GM21786 (cell line): ENCODE data around the gene BLTP1.
"Not testable (repeated sequence)": the region's sequence is repeated elsewhere in the genome, so short reads cannot be mapped to it uniquely, and the experiment has no call there.

Experiments
- ATAC-seq: cut with Tn5 transposase; IDR thresholded peaks from one replicate; pipeline ENCODE4 v1.9.1; 2021; ENCODE audit not compliant: unreplicated experiment

Gene BLTP1, protein sequence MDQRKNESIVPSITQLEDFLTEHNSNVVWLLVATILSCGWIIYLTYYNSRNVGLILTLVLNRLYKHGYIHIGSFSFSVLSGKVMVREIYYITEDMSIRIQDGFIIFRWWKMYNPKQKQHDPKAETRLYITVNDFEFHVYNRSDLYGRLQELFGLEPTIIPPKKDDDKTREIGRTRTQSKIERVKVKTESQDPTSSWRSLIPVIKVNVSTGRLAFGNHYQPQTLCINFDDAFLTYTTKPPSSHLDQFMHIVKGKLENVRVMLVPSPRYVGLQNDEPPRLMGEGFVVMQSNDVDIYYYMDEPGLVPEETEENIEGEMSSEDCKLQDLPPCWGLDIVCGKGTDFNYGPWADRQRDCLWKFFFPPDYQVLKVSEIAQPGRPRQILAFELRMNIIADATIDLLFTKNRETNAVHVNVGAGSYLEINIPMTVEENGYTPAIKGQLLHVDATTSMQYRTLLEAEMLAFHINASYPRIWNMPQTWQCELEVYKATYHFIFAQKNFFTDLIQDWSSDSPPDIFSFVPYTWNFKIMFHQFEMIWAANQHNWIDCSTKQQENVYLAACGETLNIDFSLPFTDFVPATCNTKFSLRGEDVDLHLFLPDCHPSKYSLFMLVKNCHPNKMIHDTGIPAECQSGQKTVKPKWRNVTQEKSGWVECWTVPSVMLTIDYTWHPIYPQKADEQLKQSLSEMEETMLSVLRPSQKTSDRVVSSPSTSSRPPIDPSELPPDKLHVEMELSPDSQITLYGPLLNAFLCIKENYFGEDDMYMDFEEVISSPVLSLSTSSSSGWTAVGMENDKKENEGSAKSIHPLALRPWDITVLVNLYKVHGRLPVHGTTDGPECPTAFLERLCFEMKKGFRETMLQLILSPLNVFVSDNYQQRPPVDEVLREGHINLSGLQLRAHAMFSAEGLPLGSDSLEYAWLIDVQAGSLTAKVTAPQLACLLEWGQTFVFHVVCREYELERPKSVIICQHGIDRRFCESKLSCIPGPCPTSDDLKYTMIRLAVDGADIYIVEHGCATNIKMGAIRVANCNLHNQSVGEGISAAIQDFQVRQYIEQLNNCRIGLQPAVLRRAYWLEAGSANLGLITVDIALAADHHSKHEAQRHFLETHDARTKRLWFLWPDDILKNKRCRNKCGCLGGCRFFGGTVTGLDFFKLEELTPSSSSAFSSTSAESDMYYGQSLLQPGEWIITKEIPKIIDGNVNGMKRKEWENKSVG (N-terminal part only)

DNA sequence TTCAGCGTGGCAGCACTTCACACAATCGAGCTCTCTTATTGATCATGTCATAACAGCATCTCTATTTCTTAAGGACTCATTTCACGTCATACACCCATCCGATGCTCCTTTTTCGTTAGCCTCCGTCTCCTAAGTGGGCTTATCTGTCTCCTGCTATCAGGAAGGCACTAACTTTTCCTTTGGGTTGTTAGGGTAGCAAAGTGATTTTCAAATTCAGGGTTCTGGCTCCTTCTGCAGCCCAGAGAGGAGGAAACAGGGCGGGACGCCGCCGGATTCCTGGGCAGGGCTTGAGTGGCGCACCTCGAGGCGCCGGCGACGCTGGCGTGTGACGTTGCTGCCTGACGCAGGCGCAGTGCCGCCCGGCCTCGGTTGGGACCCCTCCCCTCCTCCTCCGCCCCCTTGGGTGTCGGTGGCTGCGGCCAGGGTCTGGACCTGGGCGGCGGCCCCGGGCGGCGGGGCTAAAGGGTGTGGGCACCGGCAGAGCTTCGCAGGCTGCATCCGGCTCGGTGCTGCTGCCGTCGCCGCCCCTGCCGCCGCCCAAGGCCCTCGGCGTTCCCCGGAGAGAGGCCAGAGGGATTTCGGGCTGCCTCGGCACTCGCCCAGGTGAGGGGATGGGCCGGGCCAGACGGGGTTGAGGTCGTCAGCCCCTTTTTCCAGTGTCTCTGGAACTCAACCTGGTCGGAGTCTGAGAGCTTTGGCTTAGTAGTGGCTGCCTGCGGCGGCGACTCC lies at the start of gene BLTP1:
BLTP1 (plus strand) TSS at position 350 of the 729 bp plus-strand sequence. CDS start 18,317 bp downstream, outside the sequence.
- peak; percentile 96 for ATAC-seq

DNA sequence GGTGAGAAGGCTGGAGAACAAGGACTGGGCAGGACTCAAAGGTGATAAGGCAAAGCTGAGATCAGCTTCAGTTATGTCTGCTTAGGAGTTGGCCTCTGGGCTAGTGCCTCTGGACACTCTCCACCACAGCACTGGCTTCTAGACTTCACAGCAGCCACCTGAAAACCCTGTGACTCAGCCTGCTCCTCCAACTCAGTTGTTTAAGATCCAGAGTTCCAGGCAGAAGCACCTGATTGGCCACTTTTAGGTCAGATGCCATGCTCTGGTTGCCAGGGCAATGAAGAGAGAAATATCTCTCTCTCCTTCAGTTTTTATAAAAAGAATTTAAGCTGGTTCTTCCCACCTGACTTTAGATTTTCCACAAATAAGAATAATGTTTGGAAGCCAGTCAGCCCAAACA lies 47.9 kb upstream of the BLTP1 start:
- no peak for ATAC-seq

DNA sequence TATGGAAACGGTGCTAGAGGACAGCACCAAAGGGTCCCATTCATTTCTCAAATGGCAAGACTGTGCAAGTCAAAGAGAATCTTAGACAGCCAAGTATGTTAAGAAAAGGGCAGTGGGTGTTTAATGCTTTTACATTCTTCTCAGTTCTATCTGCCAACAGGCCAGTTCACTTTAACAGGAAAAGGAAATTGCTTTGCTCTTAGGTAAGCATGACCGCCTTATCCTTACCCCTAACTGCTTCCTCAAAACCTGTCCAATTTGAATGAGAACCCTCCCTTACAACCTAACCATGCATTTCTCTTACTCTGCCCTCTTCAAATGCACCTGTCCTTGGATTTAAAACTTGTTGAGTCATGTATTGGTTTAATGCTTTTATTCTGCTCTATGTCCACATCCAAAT lies 44.5 kb upstream of the BLTP1 start:
- ATAC-seq: no peak

DNA sequence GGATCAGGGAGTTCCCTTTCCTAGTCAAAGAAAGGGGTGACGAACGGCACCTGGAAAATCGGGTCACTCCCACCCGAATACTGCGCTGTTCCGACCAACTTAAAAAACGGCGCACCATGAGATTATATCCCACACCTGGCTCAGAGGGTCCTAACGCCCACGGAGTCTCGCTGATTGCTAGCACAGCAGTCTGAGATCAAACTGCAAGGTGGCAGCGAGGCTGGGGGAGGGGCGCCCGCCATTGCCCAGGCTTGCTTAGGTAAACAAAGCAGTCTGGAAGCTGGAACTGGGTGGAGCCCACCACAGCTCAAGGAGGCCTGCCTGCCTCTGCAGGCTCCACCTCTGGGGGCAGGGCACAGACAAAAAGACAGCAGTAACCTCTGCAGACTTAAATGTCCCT lies 41.8 kb upstream of the BLTP1 start:
- ATAC-seq: not testable (repeated sequence)

DNA sequence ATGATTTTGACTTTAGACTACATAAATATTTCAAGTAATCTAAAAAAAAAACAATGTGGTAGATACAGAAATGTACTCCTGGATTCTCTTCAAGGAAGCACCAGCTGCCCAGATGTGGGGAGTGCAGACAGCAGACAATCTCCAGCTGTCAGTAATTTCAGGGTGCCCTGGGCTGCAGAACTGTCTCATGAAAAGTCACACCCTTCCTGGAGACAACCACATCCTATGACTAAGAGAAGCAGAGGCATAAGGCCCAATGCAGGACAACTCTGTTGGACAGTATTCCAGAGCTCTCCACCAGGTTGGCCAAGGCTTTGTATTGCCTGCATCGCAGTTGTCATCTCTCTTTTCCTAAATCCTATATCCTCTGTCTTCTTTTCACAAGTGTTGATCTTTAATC lies 34.4 kb upstream of the BLTP1 start:
- ATAC-seq: no peak

DNA sequence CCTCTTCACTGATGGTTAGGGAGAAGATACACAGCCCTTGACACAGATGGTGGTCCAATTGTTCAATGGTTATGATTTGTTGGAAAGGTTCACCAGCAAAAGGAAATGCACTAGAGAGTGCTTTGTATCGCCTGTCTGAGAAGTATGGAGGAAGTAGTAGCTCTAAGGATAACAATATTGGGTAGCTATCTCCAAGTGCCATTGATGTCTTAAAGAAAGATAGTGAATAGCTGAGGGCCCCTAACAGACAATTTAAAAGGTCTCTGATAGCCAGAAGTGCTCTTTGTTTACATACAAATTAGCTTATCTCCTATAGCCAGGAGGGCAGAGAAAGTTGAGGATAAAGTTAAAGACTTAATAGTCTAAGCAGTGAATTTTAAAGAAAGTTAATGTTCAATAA lies 33.9 kb upstream of the BLTP1 start:
- ATAC-seq: no peak

DNA sequence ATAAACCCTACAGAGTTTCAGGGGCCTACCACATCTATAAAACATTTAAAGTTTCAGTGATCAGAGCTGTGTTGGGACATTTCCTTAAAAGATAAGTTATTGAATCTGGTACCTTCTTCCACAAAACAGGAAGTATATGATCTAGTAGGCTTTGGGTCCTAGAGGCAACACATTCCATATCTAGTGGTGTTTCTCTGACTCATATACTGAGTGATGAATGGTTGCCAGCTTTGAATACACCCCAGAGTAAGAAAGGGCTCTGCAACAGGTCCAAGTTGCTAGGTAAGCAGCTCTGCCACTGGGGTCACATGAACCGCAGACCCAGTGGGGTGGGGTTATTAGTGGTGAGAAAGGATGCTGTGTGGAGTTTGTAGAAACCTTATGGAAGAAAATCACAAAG lies 32.4 kb upstream of the BLTP1 start:
- ATAC-seq: no peak

DNA sequence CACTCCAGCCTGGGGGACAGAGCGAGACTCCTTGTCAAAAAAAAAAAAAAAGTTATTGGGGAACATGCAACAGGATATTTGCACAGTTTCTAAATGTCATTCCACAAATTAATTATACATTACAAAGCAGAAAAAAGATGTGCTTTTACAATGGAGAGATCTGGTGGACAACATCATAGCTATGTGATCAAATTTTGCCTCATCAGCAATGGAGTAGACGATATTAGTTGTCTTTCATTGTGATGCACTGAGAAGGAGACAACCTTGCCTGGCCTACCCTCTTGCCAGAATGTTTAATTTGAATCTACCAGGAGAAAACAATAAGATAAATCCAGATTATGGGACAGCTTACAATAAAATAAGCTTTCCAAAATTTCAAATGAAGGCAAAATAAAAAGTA lies 30.5 kb upstream of the BLTP1 start:
- no peak for ATAC-seq

DNA sequence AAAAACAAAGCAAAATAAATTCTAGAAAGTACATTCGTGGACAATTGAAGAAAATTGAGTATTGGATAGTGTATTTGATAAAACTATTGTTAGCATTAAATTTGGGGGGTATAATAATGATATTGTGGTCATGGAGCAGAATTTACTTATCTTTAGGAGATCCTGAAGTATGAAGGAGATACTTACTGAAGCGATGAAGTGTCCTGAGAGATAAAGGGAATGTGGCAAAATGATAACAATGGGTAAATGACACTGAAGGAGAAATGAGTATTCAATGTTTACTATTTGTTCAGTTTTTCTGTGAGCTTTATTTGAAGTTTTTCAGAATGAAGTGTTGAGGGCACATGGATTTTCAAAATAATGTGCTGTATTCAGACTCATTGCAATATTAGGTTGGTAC lies 30.0 kb upstream of the BLTP1 start:
- no peak for ATAC-seq

DNA sequence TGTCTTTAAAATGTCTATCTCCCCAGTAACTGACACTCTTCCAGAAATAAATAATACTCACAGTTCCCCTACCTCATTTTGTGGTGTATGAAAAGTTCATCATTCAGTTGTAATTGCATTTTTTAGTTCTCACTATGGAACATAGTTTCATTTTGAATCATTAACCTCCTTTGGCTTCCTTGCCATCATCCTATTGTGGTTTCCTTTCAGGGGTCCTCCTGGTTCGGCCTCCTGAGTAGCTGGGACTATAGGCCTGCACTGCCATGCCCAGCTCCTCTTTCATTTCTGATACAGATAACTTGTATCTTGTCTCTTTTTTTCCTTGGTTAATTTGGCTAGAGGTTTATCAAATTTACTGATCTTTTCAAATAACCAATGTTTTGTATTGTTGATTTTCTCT lies 23.1 kb upstream of the BLTP1 start:
- ATAC-seq: no peak

DNA sequence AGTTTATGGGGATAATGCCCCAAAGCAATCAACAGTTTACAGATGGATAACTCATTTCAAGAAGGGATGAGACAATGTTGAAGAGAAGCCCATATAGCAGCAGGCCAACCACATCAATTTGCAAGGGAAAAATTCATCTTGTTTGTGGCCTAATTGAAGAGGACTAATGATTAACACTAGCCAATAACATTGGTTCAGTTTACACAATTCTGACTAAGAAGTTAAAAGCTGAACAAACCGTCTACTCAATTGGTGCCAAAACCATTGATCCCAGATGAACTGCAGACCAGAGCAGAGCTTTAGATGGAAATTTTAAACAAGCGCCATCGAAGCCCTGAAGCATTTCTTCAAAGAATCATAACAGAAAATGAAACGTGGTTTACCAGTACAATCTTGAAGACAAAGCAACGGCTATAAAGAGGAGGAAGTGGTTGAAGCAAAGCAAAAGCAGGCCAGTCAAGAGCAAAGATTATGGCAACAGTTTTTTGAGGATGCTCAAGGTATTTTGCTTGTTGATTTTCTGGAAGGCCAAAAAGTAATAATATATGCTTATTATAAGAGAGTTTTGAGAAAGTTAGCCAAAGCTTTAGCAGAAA lies 20.5 kb upstream of the BLTP1 start:
- ATAC-seq: peak; percentile 50

DNA sequence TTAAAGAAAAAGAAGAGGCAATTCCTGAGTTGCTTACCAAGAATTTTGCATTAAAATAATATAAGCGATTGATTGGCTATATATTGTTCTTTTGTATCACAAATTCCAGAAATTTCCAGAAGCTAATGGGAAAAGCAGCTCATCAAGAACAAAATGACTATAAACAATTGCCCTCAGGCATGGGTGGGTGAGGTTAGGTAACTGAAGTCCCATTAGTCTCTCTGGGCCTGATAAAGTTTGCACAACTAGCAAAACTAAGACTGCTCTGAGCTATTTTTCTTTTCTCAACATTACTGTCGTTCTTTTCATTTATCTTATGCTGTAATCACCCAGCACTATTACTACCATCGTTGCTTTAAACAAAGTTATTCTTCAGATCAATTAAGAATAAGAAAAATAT lies 19.2 kb upstream of the BLTP1 start:
- no peak for ATAC-seq

DNA sequence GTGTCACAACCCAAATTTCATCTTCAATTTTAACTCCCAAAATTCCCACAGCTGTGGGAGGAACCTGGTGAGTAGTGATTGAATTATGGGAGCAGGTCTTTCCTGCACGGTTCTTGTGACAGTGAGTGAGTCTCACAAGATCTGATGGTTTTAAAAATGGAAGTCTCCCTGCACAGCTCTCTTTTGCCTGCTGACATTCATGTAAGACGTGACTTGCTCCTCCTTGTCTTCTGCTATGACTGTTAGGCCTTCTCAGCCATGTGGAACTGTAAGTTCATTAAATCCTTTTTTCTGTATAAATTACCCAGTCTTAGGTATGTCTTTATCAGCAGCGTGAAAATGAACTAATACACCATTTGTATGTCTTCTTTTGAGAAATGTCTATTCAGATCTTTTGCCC lies 13.0 kb upstream of the BLTP1 start:
- ATAC-seq: no peak

DNA sequence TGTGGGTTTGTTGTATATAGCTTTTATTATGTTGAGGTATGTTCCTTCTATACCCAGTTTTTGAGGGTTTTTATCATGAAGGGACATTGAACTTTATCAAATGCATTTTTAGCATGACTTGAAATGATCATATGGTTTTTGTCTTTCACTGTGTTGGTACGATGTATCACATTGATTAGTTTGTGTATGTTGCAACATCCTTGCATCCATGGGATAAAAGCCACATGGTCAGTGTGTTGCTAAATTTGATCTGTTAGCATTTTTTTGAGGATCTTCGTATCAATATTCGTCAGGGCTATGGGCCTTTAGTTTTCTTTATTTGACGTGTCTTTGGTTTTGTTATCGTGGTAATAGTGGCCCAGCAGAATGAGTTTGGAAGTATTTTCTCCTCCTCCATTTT lies 11.3 kb upstream of the BLTP1 start:
- no peak for ATAC-seq

DNA sequence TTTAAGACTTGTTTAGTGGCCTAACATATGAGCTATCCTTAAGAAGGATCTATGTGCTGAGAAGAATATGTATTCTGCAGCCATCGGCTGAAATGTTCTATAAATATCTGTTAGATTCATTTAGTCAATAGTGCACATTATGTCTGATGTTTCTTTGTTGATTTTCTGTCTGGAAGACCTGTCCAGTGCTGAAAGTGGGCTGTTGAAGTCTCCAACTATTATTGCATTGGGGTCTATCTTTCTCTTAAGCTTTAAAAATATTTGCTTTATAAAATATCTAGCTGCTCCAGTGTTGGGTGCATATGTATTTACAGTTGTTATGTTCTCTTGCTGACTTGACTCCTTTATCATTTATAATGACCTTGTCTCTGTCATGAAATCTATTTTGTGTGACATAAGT lies 9.4 kb upstream of the BLTP1 start:
- no peak for ATAC-seq

DNA sequence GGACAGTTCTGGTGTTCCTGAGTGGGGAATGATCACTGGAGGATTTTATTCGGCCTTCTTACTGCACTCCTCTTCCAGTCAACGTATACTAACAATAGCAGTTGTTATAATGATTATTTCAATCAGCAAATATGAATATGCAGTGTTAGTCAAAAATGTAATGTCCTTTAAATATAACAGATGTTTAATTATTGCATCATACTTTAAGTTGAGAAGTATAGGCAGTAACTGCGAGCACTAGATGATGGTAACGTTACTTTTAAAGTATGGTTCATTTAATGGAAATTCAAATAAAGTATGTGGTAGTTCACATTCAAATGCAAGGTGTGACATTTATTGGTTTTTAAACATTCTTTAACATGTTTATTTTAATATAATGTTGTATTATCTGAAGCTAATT lies 5.5 kb upstream of the BLTP1 start:
- no peak for ATAC-seq

DNA sequence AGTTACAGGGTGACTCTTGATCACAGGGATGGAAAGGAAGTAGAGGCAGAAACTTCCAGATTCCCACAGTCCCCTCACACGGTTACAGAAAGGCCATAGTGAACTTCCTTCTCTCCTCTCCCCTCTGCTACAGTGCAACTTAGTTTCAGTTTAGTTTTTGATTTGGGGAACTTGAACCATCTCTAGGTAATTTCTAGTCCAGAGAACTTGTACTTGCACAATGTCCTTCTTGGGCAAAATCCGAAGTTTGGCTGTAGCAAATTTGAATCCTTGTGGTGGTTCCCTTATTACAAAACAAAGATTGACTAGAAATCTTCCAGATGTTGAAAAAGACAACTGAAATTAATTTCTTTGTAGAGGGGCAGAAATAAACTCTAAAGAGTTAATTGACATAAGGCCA lies 1.2 kb upstream of the BLTP1 start:
- no peak for ATAC-seq

DNA sequence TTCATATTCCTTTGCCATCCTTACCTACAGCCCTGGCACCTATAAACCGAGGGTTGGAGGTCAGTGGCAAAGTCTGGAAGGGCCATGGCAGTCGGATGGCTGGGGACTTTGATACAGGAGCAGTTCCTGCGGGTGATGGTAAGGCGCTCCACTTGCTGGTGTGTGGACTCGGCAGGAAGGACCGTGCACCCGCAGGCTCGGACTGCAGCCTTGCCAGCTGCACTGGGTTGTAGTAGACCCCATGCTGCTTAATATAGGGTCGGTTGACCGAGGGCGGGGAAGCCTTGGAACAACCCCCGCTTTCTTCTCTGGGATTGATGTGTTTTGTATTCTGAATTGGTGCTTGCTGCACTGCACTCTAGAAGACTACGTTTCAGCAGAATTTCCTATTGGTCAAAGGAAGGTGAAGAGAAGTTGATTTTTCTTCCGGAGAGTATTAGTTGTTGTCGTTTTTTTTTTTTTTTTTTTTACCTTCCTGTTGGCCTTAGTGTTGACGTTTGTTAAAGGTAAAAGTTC lies 638 bp downstream of the BLTP1 start:
- peak; percentile 37 for ATAC-seq

DNA sequence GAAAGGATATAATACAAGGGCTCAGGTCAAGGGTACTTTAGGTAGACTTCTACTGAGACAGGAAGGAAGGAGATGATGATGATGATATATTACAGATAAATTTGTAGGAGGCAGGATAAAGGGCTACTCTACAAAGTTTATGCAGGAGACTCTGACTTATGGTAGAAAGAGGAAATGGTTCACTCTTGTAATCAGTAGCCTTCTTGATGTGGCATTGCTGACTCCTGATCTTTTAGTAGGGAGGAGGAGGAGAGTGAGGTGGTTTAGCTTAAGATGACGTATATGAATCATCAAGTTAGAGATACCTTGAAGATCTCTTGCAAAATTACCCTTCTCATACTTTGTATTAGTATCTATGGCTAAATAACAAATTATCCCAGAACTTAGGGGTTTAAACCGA lies 4.7 kb downstream of the BLTP1 start:
- ATAC-seq: no peak

DNA sequence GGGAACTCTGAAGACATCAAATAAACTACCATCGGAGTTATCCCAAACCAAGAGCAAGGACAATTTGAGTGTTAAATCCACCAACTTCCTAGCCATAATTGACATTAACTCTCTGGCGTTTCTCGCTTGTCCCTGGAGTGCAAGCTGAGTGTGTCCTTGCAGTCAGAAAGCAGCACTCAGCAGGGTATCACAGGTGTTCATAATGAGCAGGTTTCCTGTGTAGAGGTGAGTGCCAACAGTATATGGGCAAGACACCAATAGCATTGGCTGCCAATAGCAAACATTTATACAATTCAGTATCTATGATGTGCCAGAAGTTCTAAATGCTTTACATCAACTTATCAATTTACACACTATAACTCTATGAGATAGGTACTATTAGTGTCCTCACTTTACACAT lies 11.2 kb downstream of the BLTP1 start:
- no peak for ATAC-seq
